CD8-positive, alpha-beta memory T cell (primary cell): Measurements from ENCODE around the gene TMEM252. TPM values are rescaled to one million over a fixed set of nuclear protein-coding genes. Genes with fewer than 3 reads are reported as not detected.

Experiments used
- CTCF ChIA-PET: fragments of 350-600 bp; sonication (Branson Sonifier 250); formaldehyde crosslinking; loops from one replicate; lab custom pipeline; 2021; ENCODE audit warnings: antibody characterized with exemption; lab: Charles Lee
- POLR2A ChIA-PET: fragments of 350-600 bp; sonication (Branson Sonifier 250); formaldehyde crosslinking; loops from one replicate; lab custom pipeline; 2021; ENCODE audit warnings: antibody characterized with exemption; lab: Charles Lee
- DNase-seq, 5 donors: peaks; one replicate each; pipeline versions ENCODE4 v3.0.0 to v3.0.0-alpha.2; 2020 to 2022; ENCODE audit warnings: mixed read lengths in 1 of 5
- H3K27ac ChIP-seq: one replicate; pipeline ENCODE4 v1.7.0; 2013; ENCODE audit warnings: low read depth, mild to moderate bottlenecking, low read length, moderate library complexity
- H3K27me3 ChIP-seq: 2 replicates; pipeline ENCODE4 v1.7.0; 2013; ENCODE audit warnings: low read length, mild to moderate bottlenecking; ENCODE audit not compliant: insufficient read depth, poor library complexity, severe bottlenecking
- H3K36me3 ChIP-seq: 2 replicates; pipeline ENCODE4 v1.7.0; 2013; ENCODE audit warnings: mild to moderate bottlenecking, low read length, moderate library complexity; ENCODE audit not compliant: insufficient read depth
- H3K4me1 ChIP-seq: 2 replicates; pipeline ENCODE4 v1.7.0; 2013; ENCODE audit warnings: mild to moderate bottlenecking, low read length, moderate library complexity; ENCODE audit not compliant: insufficient read depth
- H3K4me3 ChIP-seq: 2 replicates; pipeline ENCODE4 v1.7.0; 2013; ENCODE audit warnings: mild to moderate bottlenecking, low read length
- H3K9me3 ChIP-seq: 2 replicates; pipeline ENCODE4 v1.7.0; 2013; ENCODE audit warnings: mild to moderate bottlenecking, low read length
- H3K27ac Mint-ChIP-seq, 8 donors: one replicate each; pipeline ENCODE4 v1.8.0; 2020 to 2021; ENCODE audit warnings: mixed read lengths in 8 of 8, mild to moderate bottlenecking in 6 of 8, inconsistent platforms in 3 of 8, moderate library complexity in 3 of 8
- H3K27me3 Mint-ChIP-seq, 2 donors: one replicate each; pipeline ENCODE4 v1.8.0; 2020 to 2021; ENCODE audit warnings: mixed read lengths in 2 of 2, mild to moderate bottlenecking in 1 of 2, moderate library complexity in 1 of 2
- H3K36me3 Mint-ChIP-seq, 3 donors: one replicate each; pipeline ENCODE4 v1.8.0; 2020 to 2021; ENCODE audit warnings: mixed read lengths in 3 of 3, inconsistent platforms in 1 of 3, mild to moderate bottlenecking in 1 of 3
- H3K4me1 Mint-ChIP-seq, 3 donors: one replicate each; pipeline ENCODE4 v1.8.0; 2020 to 2021; ENCODE audit warnings: mixed read lengths in 3 of 3, inconsistent platforms in 1 of 3, mild to moderate bottlenecking in 1 of 3
- H3K4me3 Mint-ChIP-seq, 7 donors: one replicate each; pipeline ENCODE4 v1.8.0; 2020 to 2021; ENCODE audit warnings: mixed read lengths in 7 of 7, mild to moderate bottlenecking in 6 of 7, moderate library complexity in 4 of 7, inconsistent platforms in 2 of 7
- H3K9me3 Mint-ChIP-seq, 5 donors: one replicate each; pipeline ENCODE4 v1.8.0; 2020 to 2022; ENCODE audit warnings: mixed read lengths in 5 of 5, mild to moderate bottlenecking in 3 of 5, moderate library complexity in 2 of 5, inconsistent platforms in 1 of 5
- polyA plus RNA-seq: library from polyadenylated mRNA; unstranded; fragments of 300-500 nt; fragmentation: Illumina TruSeq; gene quantifications from one replicate; pipeline ENCODE4 v1.2.3, GENCODE V29; 2021
- total RNA-seq, 2 experiments: library from RNA; stranded (reverse); gene quantifications; one replicate each; pipeline ENCODE4 v1.2.3, GENCODE V29; 2021

The TMEM252 gene
- total and polyA plus RNA-seq, 3 experiments from 2014 or later: not detected

DNA sequence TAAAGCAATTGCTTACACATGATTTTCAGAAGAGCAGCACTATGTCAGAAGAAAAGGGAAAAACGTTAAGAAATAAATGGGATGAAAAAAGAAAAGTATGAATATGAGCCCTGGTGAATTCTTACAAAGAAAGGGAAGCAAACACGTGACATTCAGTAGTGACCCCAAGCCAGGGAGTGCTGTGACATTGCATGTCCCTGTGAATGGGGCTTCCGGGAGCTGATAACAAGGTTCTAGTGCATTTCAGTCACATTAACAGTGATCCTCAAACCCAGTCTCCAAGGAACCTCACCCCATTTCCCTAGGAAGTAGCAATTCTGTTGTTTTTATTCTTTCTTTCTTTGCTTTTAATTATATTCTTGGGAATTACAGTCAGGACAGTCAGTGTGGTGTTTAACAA is 27.3 kb downstream of the TMEM252 start:
- H3K9me3 Mint-ChIP-seq: peaks cover 0 to 11% (median 4%) of the 10 kb centered on the region in 5 donors
- H3K4me1 ChIP-seq: no peaks in the 10 kb centered on the region
- H3K9me3 ChIP-seq: no peaks in the 10 kb centered on the region
- H3K27ac Mint-ChIP-seq: no peak overlapping the region
- H3K27me3 Mint-ChIP-seq: peaks cover 0 to 17% of the 10 kb centered on the region in 2 donors
- no peaks in the 10 kb centered on the region for H3K4me1 Mint-ChIP-seq
- ChIA-PET POLR2A (no interaction called here), CTCF (no interaction called here)
- no peaks in the 10 kb centered on the region for H3K36me3 Mint-ChIP-seq
- H3K27me3 ChIP-seq: no peaks in the 10 kb centered on the region
- no peak overlapping the region for H3K27ac ChIP-seq
- no peaks in the 10 kb centered on the region for H3K36me3 ChIP-seq
- no peak for DNase-seq
- no peak overlapping the region for H3K4me3 ChIP-seq
- H3K4me3 Mint-ChIP-seq: no peak overlapping the region

DNA sequence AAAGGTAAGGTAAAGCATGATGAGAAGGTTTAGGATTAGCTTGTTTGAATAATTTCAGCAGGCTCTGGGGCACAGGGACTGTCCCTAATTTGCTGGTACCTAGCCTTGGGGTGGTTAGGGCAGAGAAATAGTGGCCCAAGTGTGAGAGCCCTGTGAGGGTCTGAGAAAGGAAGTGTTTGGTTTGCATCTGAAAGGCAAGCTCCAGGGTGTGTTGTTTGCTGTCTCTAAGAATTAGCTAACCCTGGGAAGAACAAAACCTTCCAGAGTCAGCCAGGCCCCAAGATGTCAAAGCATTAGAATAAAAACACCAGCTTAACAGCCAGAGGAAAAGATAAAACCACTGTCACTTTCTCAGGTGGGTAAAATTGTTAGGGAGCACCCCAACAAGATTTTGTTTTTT is 31.0 kb downstream of the TMEM252 start:
- CTCF ChIA-PET: interaction anchor here (0.8 to 1.1 kb wide), 3 partner anchors 9 to 18 kb away, joined by 3 read pairs; no protein-coding TSS in a partner anchor
- no peak overlapping the region for H3K4me3 ChIP-seq
- Mint-ChIP-seq H3K4me1 (no peaks in the 10 kb centered on the region), H3K27ac (no peak overlapping the region), H3K9me3 (peaks cover 0 to 5% (median 0%) of the 10 kb centered on the region in 5 donors), H3K27me3 (peaks cover 0 to 6% of the 10 kb centered on the region in 2 donors), H3K36me3 (no peaks in the 10 kb centered on the region), H3K4me3 (no peak overlapping the region)
- H3K36me3 ChIP-seq: no peaks in the 10 kb centered on the region
- POLR2A ChIA-PET: no interaction called here
- no peak overlapping the region for H3K27ac ChIP-seq
- no peaks in the 10 kb centered on the region for H3K27me3 ChIP-seq
- H3K4me1 ChIP-seq: no peaks in the 10 kb centered on the region
- no peaks in the 10 kb centered on the region for H3K9me3 ChIP-seq
- DNase-seq: no peak

DNA sequence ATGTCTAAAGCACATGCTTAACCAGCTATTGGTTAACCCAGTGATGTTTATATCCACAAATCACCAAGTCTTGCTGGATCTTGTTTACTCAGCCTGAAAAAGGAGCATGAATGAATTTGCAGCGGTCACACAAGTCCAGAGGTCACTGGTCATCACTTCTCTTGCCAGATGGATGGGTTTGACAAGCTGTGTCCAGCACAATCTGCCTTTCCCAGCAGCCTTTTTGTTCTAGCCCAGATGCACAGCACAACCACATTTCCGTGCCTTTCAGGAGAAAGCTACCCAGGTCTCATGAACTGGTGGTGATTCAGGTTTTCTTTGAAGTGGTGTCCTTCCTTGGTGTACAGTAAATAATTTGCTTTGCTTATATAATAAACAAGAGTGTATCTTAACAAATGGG is 32.1 kb downstream of the TMEM252 start:
- no peaks in the 10 kb centered on the region for H3K4me1 Mint-ChIP-seq
- H3K4me3 Mint-ChIP-seq: no peak overlapping the region
- H3K27me3 Mint-ChIP-seq: peaks cover 0 to 3% of the 10 kb centered on the region in 2 donors
- peaks cover 0 to 5% (median 0%) of the 10 kb centered on the region in 5 donors for H3K9me3 Mint-ChIP-seq
- H3K36me3 Mint-ChIP-seq: no peaks in the 10 kb centered on the region
- no peaks in the 10 kb centered on the region for H3K36me3 ChIP-seq
- no peak overlapping the region for H3K27ac ChIP-seq
- H3K4me1 ChIP-seq: no peaks in the 10 kb centered on the region
- no peaks in the 10 kb centered on the region for H3K9me3 ChIP-seq
- ChIA-PET POLR2A (no interaction called here), CTCF (no interaction called here)
- H3K27me3 ChIP-seq: no peaks in the 10 kb centered on the region
- no peak for DNase-seq
- no peak overlapping the region for H3K4me3 ChIP-seq
- no peak overlapping the region for H3K27ac Mint-ChIP-seq

DNA sequence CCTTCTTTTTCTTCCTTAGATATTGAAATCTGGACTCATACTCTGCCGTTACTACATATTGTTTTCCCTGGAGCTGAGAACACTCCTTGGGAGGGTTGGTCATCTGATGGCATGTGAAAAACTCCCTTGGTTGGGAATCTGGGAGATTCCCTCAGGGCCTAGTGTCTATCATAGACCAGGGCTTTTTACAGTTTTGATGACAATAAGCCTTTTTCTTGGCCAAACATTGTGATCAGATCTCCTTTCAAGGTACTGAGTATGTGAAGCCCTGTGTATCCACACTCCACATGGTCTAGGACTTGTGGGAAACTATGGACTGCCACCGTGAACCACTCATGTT is 32.9 kb downstream of the TMEM252 start:
- H3K36me3 ChIP-seq: no peaks in the 10 kb centered on the region
- H3K9me3 Mint-ChIP-seq: peaks cover 0 to 5% (median 0%) of the 10 kb centered on the region in 5 donors
- H3K4me1 ChIP-seq: no peaks in the 10 kb centered on the region
- no peaks in the 10 kb centered on the region for H3K36me3 Mint-ChIP-seq
- no peaks in the 10 kb centered on the region for H3K27me3 ChIP-seq
- no peak overlapping the region for H3K4me3 Mint-ChIP-seq
- H3K27me3 Mint-ChIP-seq: peaks cover 0 to 3% of the 10 kb centered on the region in 2 donors
- H3K27ac ChIP-seq: no peak overlapping the region
- no peak for DNase-seq
- no peaks in the 10 kb centered on the region for H3K9me3 ChIP-seq
- ChIA-PET CTCF (interaction anchor here (0.8 kb wide), 1 partner anchor 13 kb away, joined by 3 read pairs; no protein-coding TSS in a partner anchor), POLR2A (no interaction called here)
- H3K4me1 Mint-ChIP-seq: no peaks in the 10 kb centered on the region
- peak overlapping the region in 1 of 8 donors; percentile 64 for H3K27ac Mint-ChIP-seq
- H3K4me3 ChIP-seq: no peak overlapping the region

DNA sequence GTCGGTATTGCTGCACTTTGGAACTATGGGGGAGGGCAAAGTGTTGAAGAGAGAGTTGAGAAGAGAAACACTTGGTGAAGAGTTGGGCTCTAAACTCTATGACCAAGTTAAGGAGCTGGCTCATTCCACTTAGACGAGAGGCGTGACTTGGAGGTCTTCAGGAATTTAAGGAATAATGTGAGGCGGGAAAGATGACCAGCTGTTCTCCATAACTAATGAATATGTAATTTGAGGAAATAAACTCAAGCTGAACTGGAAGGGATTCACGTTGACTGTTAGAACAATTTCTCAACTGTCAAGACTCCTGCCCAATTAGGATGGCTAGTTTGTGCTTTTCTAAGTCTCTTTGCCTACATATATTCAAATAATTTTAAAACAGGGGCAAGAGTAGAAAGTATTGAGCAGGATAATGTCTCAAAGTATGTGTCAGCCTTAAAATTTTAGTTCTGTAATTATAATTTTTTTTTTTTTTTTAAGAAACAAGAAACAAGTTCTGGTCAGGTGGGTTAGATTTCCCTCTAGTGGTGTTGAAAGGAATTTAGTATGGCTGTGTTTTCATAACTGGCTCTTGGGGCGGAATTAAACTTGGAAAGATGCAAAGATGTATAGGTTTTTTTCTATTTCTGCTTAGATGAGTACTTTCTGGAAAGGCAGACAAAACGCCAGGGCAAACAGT is 33.4 kb downstream of the TMEM252 start:
- H3K27ac Mint-ChIP-seq: peak overlapping the region in 1 of 8 donors; percentile 64
- H3K9me3 ChIP-seq: no peaks in the 10 kb centered on the region
- ChIA-PET POLR2A (no interaction called here), CTCF (interaction anchor here (0.8 kb wide), 1 partner anchor 13 kb away, joined by 3 read pairs; no protein-coding TSS in a partner anchor)
- H3K27me3 Mint-ChIP-seq: peaks cover 0 to 3% of the 10 kb centered on the region in 2 donors
- no peaks in the 10 kb centered on the region for H3K4me1 ChIP-seq
- H3K9me3 Mint-ChIP-seq: peaks cover 0 to 5% (median 0%) of the 10 kb centered on the region in 5 donors
- H3K36me3 ChIP-seq: no peaks in the 10 kb centered on the region
- DNase-seq: no peak
- H3K4me3 ChIP-seq: no peak overlapping the region
- no peaks in the 10 kb centered on the region for H3K27me3 ChIP-seq
- H3K36me3 Mint-ChIP-seq: no peaks in the 10 kb centered on the region
- no peaks in the 10 kb centered on the region for H3K4me1 Mint-ChIP-seq
- H3K4me3 Mint-ChIP-seq: no peak overlapping the region
- H3K27ac ChIP-seq: no peak overlapping the region

DNA sequence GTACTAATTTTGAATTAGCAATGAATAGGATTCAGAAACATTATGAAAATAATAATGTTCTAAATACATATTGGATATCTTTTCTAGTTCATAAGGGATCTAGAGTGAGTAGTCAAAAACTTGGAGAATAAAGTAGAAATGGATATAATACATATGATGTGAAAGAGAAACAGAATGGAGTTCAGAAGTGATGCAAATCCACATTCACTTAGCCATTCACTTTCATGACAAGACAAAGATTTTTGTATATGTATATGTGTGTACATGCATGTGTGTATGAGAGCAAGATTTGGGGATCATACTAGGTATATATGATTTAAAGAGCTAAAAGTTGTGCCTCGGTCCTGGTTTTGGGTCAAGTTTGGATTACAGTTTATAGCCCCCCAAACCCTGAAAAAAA is 34.1 kb downstream of the TMEM252 start:
- Mint-ChIP-seq H3K27me3 (peaks cover 0 to 3% of the 10 kb centered on the region in 2 donors), H3K9me3 (peaks cover 0 to 5% (median 0%) of the 10 kb centered on the region in 5 donors), H3K4me3 (no peak overlapping the region), H3K27ac (no peak overlapping the region), H3K4me1 (no peaks in the 10 kb centered on the region), H3K36me3 (no peaks in the 10 kb centered on the region)
- Histone ChIP-seq H3K27me3 (no peaks in the 10 kb centered on the region), H3K9me3 (no peaks in the 10 kb centered on the region), H3K27ac (no peak overlapping the region), H3K4me3 (no peak overlapping the region), H3K4me1 (no peaks in the 10 kb centered on the region), H3K36me3 (no peaks in the 10 kb centered on the region)
- CTCF ChIA-PET: no interaction called here
- POLR2A ChIA-PET: no interaction called here
- no peak for DNase-seq

DNA sequence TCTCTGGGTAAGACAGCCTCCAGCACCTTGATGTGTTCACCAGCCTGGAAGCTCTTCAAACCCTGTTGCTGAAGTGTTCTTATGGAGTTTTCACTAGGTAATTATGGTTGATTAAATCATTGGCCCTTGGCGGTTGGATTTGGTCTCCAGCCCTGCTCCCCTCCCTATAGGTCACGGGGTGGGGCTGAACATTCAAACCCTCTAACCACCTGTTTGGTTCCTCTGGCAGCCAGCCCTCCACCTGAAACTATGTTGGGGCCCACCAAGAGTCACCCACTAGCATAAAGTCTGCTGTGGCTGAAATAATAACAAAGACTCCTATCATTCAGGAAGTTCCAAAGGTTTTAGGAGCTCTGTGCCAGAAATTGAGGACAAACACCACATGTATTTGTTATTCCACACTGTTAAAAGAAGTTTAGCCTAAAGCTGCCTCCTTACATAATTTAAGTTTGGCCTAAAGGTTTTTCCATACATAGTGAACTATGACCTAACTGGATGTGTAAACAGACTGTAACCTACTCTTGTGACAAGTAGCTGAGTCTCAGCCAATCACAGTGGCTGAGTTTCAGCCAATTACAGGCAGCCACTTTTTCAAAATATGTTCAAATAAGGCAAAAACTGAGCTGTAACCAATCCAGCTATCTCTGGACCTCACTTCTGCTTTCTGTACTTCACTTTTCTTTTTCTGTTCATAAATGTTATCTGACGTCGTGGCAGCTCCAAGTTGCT is 34.8 kb downstream of the TMEM252 start:
- H3K36me3 Mint-ChIP-seq: no peaks in the 10 kb centered on the region
- H3K36me3 ChIP-seq: no peaks in the 10 kb centered on the region
- no peak for DNase-seq
- H3K4me1 ChIP-seq: no peaks in the 10 kb centered on the region
- ChIA-PET POLR2A (no interaction called here), CTCF (no interaction called here)
- H3K4me1 Mint-ChIP-seq: no peaks in the 10 kb centered on the region
- H3K9me3 Mint-ChIP-seq: peaks cover 0 to 4% (median 0%) of the 10 kb centered on the region in 5 donors
- H3K4me3 Mint-ChIP-seq: no peak overlapping the region
- H3K27me3 Mint-ChIP-seq: peaks cover 0 to 3% of the 10 kb centered on the region in 2 donors
- H3K9me3 ChIP-seq: no peaks in the 10 kb centered on the region
- no peak overlapping the region for H3K27ac ChIP-seq
- H3K27me3 ChIP-seq: no peaks in the 10 kb centered on the region
- no peak overlapping the region for H3K27ac Mint-ChIP-seq
- H3K4me3 ChIP-seq: no peak overlapping the region

DNA sequence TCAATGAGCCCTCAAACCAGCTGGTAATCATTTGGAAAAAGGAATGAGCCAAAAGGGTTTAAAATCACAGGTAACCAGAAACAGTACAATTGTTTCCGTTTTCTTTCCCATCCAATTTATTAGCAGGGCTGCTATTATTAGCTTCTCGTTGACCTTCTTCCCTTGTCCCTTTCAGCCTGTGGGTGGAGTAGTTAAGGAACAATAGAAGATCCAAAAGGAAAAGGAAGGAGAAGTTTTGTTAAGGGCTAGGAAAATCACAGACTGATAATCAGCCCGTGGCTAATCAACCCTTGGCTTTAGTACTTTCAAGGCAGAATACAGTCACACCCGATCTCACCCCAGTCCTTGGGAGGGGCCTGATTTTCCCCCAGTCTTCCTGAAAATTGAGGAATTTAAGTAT is 38.4 kb downstream of the TMEM252 start:
- no peak overlapping the region for H3K4me3 Mint-ChIP-seq
- H3K4me1 ChIP-seq: no peaks in the 10 kb centered on the region
- H3K4me3 ChIP-seq: no peak overlapping the region
- no peaks in the 10 kb centered on the region for H3K9me3 Mint-ChIP-seq
- no peak overlapping the region for H3K27ac Mint-ChIP-seq
- H3K36me3 Mint-ChIP-seq: no peaks in the 10 kb centered on the region
- peaks cover 3% of the 10 kb centered on the region in 2 donors for H3K27me3 Mint-ChIP-seq
- DNase-seq: no peak
- H3K27ac ChIP-seq: no peak overlapping the region
- POLR2A ChIA-PET: no interaction called here
- H3K36me3 ChIP-seq: no peaks in the 10 kb centered on the region
- CTCF ChIA-PET: no interaction called here
- no peaks in the 10 kb centered on the region for H3K9me3 ChIP-seq
- no peaks in the 10 kb centered on the region for H3K27me3 ChIP-seq
- H3K4me1 Mint-ChIP-seq: peaks cover 0 to 2% (median 0%) of the 10 kb centered on the region in 3 donors
